ENCODE data around the gene DMBX1. TPM values are rescaled to one million over a fixed set of nuclear protein-coding genes. Genes with fewer than 3 reads are reported as not detected.

The DMBX1 gene
- total RNA-seq, 4 donors from 2014 or later = not detected

DNA sequence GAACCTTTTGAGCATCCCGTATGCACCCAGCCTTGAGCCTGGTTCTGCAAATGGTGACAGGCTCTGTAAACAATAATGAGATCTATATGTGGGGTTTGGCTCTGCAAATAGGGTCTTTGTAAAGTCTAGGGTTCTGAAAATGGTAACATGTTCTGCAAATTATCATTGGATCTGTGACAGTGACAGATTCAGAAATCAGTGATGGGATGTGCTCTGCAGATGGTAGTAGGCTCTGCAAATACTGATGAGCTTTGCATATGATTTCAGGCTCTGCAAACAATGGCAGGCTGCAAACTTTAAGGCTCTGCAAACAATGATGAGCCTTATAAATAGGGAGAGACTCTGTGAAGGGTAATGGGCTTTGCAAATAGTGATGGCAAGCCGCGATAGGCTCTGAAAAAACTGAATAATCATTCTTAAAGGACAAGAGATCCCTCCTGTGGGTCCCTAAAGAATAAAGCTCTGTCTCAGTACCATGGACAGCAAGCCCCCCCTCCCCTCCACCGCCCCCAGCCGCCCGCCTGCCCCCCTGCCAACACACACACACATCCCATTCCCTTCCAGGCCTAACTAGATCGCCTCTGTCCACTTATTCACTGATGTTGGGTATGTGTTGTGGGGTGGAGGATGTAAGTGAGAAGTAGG, 17.7 kb upstream of the DMBX1 start:
- H3K27me3 ChIP-seq = no peaks in the 10 kb centered on the region

DNA sequence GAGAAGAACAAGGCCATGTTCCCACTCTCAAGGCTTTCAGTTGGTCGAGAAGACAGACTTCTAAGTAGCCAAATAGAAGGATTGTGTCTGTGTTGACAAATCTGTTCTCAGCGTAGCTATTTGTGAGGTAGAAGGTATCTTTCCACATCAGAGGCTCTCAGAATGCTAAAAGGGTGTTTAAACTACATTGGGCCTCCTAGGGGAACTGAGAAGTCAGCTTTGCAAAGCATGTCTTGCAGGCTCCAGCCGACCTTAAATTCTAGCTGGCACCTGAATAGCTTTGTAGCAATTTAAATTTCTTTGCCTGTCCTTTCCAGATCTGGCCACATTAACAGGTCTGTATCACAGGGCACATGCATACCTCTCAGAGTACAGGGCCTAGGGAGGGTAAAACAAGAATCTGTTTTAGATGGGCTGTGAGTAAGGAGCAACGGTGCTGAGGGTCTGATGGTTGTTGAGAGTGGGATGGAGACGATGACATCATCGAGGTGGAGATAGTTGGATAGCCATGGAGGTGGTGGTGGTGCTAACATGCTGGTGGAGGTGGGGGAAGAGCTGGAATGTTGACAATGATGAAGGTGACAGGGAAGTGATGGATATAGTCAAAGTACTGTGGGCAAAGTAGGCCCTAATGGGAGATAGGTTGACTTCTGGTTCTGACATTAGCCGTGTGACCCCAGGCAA, 17.0 kb upstream of the DMBX1 start:
- Histone ChIP-seq H3K4me3 (replicated peaks in 1 of 3) (no peak overlapping the region), H3K27me3 (no peaks in the 10 kb centered on the region)
- TF ChIP-seq POLR2A (IDR thresholded peaks at IDR 0.05) = no peak
- TF ChIP-seq, protein P1, sequence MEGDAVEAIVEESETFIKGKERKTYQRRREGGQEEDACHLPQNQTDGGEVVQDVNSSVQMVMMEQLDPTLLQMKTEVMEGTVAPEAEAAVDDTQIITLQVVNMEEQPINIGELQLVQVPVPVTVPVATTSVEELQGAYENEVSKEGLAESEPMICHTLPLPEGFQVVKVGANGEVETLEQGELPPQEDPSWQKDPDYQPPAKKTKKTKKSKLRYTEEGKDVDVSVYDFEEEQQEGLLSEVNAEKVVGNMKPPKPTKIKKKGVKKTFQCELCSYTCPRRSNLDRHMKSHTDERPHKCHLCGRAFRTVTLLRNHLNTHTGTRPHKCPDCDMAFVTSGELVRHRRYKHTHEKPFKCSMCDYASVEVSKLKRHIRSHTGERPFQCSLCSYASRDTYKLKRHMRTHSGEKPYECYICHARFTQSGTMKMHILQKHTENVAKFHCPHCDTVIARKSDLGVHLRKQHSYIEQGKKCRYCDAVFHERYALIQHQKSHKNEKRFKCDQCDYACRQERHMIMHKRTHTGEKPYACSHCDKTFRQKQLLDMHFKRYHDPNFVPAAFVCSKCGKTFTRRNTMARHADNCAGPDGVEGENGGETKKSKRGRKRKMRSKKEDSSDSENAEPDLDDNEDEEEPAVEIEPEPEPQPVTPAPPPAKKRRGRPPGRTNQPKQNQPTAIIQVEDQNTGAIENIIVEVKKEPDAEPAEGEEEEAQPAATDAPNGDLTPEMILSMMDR (IDR thresholded peaks at IDR 0.05) = no peak

More for the DNA sequence above, 17.7 kb upstream of the DMBX1 start:
- Histone ChIP-seq H3K9me3 (no peaks in the 10 kb centered on the region), H3K4me3 (replicated peaks in 1 of 3) (no peak overlapping the region), H3K27ac (no peak overlapping the region), H3K4me1 (peaks cover 0 to under 1% of the 10 kb centered on the region in 2 donors), H3K36me3 (no peaks in the 10 kb centered on the region)
- 59 to 64% methylated on average over 7 of the region's 7 CpGs for WGBS, 2 donors
- TF ChIP-seq POLR2A (IDR thresholded peaks at IDR 0.05) = no peak
- TF ChIP-seq, protein P1 (IDR thresholded peaks at IDR 0.05) = no peak
- intact Hi-C loops (cut with DNase I) = loop anchor here (10.0 kb wide), 1 partner anchor 253 kb away; no protein-coding TSS in a partner anchor
- DNase-seq = no peak

DNA sequence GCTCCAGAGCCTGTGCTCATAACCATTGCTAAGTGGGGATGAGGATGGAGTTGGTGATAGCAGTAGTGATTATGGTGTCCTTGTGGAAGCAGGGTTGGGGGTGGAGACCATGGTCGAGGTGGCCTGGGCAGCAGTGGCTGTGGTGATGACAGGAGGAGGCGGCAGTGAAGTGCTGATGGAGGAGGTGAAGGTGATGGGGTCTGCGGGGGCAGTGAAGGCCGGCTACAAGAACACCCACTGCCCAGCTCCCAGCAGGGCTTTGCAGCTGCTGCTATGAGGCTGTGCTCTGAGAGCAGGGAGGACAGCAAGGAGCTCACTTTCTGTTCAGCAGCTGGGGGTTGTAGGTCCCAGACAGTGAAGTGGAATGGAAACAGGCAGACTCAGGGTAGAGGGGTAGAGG, 15.6 kb upstream of the DMBX1 start:
- intact Hi-C loops (cut with DNase I) = loop anchor here (10.0 kb wide), 1 partner anchor 251 kb away; no protein-coding TSS in a partner anchor
- 47 to 50% methylated on average over 4 of the region's 4 CpGs for WGBS, 2 donors
- TF ChIP-seq POLR2A (IDR thresholded peaks at IDR 0.05) = no peak
- TF ChIP-seq, protein P1 (IDR thresholded peaks at IDR 0.05) = no peak
- H3K9me3 ChIP-seq = no peaks in the 10 kb centered on the region
- no peaks in the 10 kb centered on the region for H3K27me3 ChIP-seq
- DNase-seq = no peak
- no peak overlapping the region for H3K27ac ChIP-seq
- no peaks in the 10 kb centered on the region for H3K36me3 ChIP-seq
- H3K4me1 ChIP-seq = no peaks in the 10 kb centered on the region
- H3K4me3 ChIP-seq (replicated peaks in 1 of 3) = no peak overlapping the region

More for the DNA sequence above, 17.0 kb upstream of the DMBX1 start:
- intact Hi-C loops (cut with DNase I) = loop anchor here (10.0 kb wide), 1 partner anchor 252 kb away; no protein-coding TSS in a partner anchor
- 61 to 62% methylated on average over 7 of the region's 7 CpGs for WGBS, 2 donors
- H3K36me3 ChIP-seq = no peaks in the 10 kb centered on the region
- H3K27ac ChIP-seq = no peak overlapping the region
- no peaks in the 10 kb centered on the region for H3K4me1 ChIP-seq
- DNase-seq = no peak
- no peaks in the 10 kb centered on the region for H3K9me3 ChIP-seq

DNA sequence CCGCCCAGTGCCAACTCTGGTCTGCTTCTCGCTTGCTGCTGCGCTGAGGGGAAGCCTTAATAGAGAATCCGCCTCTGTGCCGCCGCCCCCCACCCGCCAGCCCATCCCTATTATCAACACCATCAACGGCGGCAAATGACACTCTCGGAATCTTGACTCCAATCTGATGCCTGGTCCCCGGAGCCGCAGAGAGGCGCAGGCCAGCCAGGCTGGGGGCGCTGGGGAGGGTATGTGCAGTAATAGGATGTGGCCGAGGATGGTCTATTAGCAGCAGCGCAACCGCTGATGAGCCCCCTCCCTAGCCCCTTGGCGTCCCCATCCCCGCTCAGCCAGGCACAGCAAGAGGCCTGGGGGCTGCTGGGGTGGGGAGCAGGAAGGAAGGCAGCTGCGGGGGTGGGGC, 15.1 kb upstream of the DMBX1 start:
- no peak for TF ChIP-seq POLR2A (IDR thresholded peaks at IDR 0.05)
- TF ChIP-seq, protein P1 (IDR thresholded peaks at IDR 0.05) = no peak
- Histone ChIP-seq H3K4me1 (no peaks in the 10 kb centered on the region), H3K36me3 (no peaks in the 10 kb centered on the region), H3K27me3 (no peaks in the 10 kb centered on the region), H3K4me3 (replicated peaks in 1 of 3) (no peak overlapping the region), H3K9me3 (no peaks in the 10 kb centered on the region), H3K27ac (no peak overlapping the region)
- intact Hi-C loops (cut with DNase I) = loop anchor here (10.0 kb wide), 1 partner anchor 250 kb away; no protein-coding TSS in a partner anchor
- 31 to 44% methylated on average over 17 to 20 of the region's 20 CpGs for WGBS, 2 donors
- DNase-seq = no peak

DNA sequence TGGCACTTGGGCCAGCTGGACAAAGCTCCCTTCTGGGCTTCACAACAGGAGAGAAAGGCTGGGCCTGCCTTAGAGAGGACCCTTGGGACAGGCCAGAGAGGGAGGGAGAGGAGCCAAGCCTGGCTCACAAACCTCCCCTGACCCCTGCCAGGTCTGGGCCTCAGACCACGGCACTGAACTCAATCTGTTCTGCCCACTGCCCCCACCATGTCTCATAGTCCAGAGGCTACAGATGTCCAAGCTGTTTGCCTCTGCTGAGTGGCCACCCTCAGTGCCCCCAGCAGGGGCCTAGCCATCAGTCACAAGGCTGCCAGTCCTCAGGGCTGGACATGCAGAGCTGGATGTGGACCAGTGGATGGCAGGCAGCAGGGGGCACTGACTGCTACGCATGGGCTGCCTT, 13.0 kb upstream of the DMBX1 start:
- TF ChIP-seq, protein P1 (IDR thresholded peaks at IDR 0.05) = no peak
- no peak for TF ChIP-seq POLR2A (IDR thresholded peaks at IDR 0.05)
- WGBS, 2 donors = 94 to 100% methylated on average over 1 to 2 of the region's 2 CpGs
- no peaks in the 10 kb centered on the region for H3K27me3 ChIP-seq

More for the DNA sequence above, 13.0 kb upstream of the DMBX1 start:
- Histone ChIP-seq H3K9me3 (no peaks in the 10 kb centered on the region), H3K36me3 (no peaks in the 10 kb centered on the region), H3K4me3 (replicated peaks in 1 of 3) (no peak overlapping the region), H3K4me1 (no peaks in the 10 kb centered on the region), H3K27ac (no peak overlapping the region)
- DNase-seq = no peak
- intact Hi-C loops (cut with DNase I) = loop anchor here (10.0 kb wide), 1 partner anchor 248 kb away; no protein-coding TSS in a partner anchor
